ENCODE data around the gene AANAT.
"Not testable (repeated sequence)": the region's sequence is repeated elsewhere in the genome, so short reads cannot be mapped to it uniquely, and the experiment has no call there.

The AANAT gene

DNA sequence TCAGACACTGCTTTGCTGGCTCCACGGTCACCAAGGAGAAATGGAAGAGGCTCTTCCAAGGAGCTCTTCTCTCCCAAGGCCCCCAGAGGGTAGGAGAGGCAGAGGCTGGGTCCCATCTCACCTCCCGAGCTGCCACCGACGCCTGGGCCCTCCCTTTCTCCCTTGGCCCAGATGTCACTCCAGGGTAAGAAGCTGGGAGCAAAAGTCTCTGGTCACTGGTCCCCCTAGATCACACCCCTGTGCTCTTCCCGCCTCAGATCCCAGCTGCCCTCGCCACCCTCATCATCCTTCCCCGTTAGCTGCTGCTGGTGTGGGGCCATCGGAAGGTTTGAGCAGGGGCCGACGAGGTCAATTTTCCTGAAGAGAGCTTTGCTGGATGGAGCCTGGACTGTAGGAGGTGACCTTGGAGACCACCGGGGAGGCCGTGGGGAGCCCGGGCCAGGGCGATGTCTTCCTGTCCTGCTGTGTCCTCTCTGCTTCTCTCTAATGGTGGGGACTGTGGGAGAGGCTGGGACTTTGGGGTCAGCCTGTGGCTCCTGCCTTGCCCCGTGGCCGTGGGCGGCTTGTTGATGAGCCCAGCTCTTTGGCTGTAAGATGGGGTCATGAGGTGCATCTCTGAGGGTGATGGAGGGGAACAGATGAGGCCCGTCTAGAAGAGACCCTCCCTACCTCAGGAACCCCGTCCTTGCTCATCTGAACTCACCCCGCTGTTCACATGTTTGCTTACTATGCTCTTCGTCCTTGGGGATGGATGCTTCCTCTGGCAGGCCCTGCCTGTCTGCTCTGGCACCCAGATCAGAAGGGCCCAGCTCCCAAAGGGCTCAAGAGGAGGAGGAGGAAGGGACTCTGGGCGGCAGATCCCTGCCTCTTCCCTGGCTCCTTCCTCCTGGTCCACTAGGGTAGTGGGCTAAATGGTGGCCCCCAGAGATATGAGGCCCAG is 45.2 kb downstream of the AANAT start:
- no peaks in the 10 kb centered on the region for H3K36me3 Mint-ChIP-seq (ENCODE audit: low read depth)
- peaks cover 46% of the 10 kb centered on the region for H3K4me1 Mint-ChIP-seq
- TF ChIP-seq, protein P1, sequence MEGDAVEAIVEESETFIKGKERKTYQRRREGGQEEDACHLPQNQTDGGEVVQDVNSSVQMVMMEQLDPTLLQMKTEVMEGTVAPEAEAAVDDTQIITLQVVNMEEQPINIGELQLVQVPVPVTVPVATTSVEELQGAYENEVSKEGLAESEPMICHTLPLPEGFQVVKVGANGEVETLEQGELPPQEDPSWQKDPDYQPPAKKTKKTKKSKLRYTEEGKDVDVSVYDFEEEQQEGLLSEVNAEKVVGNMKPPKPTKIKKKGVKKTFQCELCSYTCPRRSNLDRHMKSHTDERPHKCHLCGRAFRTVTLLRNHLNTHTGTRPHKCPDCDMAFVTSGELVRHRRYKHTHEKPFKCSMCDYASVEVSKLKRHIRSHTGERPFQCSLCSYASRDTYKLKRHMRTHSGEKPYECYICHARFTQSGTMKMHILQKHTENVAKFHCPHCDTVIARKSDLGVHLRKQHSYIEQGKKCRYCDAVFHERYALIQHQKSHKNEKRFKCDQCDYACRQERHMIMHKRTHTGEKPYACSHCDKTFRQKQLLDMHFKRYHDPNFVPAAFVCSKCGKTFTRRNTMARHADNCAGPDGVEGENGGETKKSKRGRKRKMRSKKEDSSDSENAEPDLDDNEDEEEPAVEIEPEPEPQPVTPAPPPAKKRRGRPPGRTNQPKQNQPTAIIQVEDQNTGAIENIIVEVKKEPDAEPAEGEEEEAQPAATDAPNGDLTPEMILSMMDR (IDR thresholded peaks at IDR 0.05) = no peak
- H3K27ac Mint-ChIP-seq = no peak overlapping the region
- H3K4me3 Mint-ChIP-seq = no peak overlapping the region
- H3K9me3 Mint-ChIP-seq = no peaks in the 10 kb centered on the region
- no peak for DNase-seq
- H3K27me3 Mint-ChIP-seq (ENCODE audit: low read depth, poor library complexity) = peaks cover 20% of the 10 kb centered on the region

DNA sequence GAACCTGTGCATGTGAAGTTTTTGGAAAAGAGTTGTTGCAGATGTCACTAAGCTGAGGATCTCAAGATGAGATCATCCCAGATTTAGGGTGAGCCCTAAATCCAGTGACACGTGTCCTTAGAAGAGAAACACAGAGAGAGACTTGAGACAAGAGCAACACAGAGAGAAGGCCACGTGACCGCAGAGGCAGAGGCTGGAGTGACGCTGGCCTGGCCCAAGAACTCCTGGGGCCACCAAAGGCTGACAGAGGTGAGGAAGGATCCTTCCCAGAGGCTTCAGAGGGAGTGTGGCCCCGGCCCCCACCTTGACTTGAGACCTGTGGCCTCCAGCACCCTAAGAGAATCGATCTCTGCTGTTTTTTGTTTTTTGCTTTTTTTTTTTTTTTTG is 45.9 kb downstream of the AANAT start:
- TF ChIP-seq, protein P1 (IDR thresholded peaks at IDR 0.05) = no peak
- H3K4me1 Mint-ChIP-seq = peaks cover 52% of the 10 kb centered on the region

GRCh38 chr17:76514355-76514754 is 47.0 kb downstream of the AANAT start:
- DNase-seq; H3K4me3 Mint-ChIP-seq; H3K27ac Mint-ChIP-seq; H3K9me3 Mint-ChIP-seq; H3K36me3 Mint-ChIP-seq (ENCODE audit: low read depth): not testable (repeated sequence)
- Mint-ChIP-seq H3K4me1 (peaks cover 55% of the 10 kb centered on the region), H3K27me3 (ENCODE audit: low read depth, poor library complexity) (peaks cover 15% of the 10 kb centered on the region)

More for the DNA sequence above, 45.9 kb downstream of the AANAT start:
- no peak for DNase-seq
- no peak overlapping the region for H3K27ac Mint-ChIP-seq
- no peaks in the 10 kb centered on the region for H3K36me3 Mint-ChIP-seq (ENCODE audit: low read depth)
- no peak overlapping the region for H3K4me3 Mint-ChIP-seq
- no peaks in the 10 kb centered on the region for H3K9me3 Mint-ChIP-seq
- H3K27me3 Mint-ChIP-seq (ENCODE audit: low read depth, poor library complexity) = peaks cover 14% of the 10 kb centered on the region

DNA sequence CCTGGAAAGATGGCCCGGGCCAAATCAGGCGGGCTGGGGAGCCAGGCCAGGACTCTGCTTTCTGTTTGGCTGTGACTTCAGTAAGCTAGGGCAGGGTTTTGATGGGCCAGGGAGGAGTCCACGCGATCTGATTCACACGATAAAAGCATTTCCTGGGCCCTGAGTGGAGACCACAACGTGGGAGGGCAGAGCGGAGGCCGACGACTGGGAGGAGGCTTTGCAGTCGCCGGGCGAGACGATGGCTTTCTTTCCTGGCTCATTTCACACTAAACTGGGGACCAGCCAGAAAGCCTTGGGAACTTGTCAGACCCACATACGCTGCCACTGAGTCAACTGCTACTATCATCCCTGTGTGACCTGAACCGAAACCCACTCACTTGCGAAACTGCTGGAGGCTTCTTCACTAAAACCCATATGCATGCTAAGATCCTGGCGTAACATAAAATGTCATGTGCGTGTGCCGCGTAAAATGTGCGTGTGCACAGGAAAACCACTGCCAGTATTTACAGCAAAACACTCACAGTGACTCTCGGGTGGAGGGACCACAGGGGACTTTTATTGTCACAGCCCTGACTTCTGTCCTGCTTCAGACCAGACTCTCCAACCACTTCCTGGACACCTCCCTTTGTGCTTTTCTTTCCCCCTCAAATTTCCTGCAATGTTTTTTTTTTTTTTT is 48.0 kb downstream of the AANAT start:
- Mint-ChIP-seq H3K9me3 (no peaks in the 10 kb centered on the region), H3K4me3 (no peak overlapping the region), H3K36me3 (ENCODE audit: low read depth) (no peaks in the 10 kb centered on the region), H3K4me1 (peaks cover 62% of the 10 kb centered on the region), H3K27me3 (ENCODE audit: low read depth, poor library complexity) (peaks cover 13% of the 10 kb centered on the region), H3K27ac (peak overlapping the region; percentile 76)
- TF ChIP-seq, protein P1 (IDR thresholded peaks at IDR 0.05) = no peak
- DNase-seq = no peak

DNA sequence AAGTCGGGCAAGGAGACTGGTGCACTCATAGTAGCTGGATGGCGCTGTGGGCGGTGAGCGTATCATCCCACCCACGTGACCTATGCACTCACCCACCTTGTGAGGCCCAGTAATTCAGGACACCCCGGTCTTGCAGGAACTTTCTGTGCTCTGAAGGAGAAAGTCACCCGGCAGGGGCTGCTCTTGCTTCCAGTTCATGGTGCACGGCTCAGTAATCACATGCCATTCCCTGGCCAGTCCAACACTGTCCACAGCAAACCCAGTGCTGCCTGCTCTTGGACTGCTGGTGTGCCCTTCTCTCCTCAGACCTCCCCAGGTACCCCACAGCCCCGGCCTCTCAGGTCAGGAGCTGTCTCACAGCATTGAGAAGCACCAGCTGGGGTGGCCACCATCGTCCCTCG is 50.2 kb downstream of the AANAT start:
- TF ChIP-seq, protein P1 (IDR thresholded peaks at IDR 0.05) = no peak
- no peak for DNase-seq
- Mint-ChIP-seq H3K4me3 (no peak overlapping the region), H3K27me3 (ENCODE audit: low read depth, poor library complexity) (peaks cover 10% of the 10 kb centered on the region), H3K9me3 (no peaks in the 10 kb centered on the region), H3K4me1 (peaks cover 61% of the 10 kb centered on the region), H3K27ac (no peak overlapping the region), H3K36me3 (ENCODE audit: low read depth) (no peaks in the 10 kb centered on the region)

All from nephron progenitor cell (in vitro differentiated cells).